ENCODE results near the gene SLC25A19. TPM values are rescaled to one million over a fixed set of nuclear protein-coding genes. Genes with fewer than 3 reads are reported as not detected.
A peak's percentile ranks its signal among the peaks of the same experiment; 100 is the strongest.

The SLC25A19 gene
- total and polyA plus RNA-seq, 2 donors from 2014 or later, result 11.2 to 15.3 TPM

GRCh38 chr17:75228847-75229246, 60.4 kb downstream of the SLC25A19 start:
- DNase-seq (no peak), FAIRE-seq (no peak)
- no peak overlapping the region for H3K9ac ChIP-seq (ENCODE audit: low read length in 3 of 3)

GRCh38 chr17:75228305-75228704, 60.9 kb downstream of the SLC25A19 start:
- TF ChIP-seq, protein P1, sequence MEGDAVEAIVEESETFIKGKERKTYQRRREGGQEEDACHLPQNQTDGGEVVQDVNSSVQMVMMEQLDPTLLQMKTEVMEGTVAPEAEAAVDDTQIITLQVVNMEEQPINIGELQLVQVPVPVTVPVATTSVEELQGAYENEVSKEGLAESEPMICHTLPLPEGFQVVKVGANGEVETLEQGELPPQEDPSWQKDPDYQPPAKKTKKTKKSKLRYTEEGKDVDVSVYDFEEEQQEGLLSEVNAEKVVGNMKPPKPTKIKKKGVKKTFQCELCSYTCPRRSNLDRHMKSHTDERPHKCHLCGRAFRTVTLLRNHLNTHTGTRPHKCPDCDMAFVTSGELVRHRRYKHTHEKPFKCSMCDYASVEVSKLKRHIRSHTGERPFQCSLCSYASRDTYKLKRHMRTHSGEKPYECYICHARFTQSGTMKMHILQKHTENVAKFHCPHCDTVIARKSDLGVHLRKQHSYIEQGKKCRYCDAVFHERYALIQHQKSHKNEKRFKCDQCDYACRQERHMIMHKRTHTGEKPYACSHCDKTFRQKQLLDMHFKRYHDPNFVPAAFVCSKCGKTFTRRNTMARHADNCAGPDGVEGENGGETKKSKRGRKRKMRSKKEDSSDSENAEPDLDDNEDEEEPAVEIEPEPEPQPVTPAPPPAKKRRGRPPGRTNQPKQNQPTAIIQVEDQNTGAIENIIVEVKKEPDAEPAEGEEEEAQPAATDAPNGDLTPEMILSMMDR (IDR thresholded peaks at IDR 0.05; ENCODE audit: borderline replicate concordance, extremely low read depth, insufficient read depth), result no peak
- Histone ChIP-seq H3K27ac (ENCODE audit: low read depth in 2 of 2, low read length in 2 of 2) (no peak overlapping the region), H3K9me3 (ENCODE audit: control insufficient read depth in 2 of 3, insufficient read depth in 1 of 3, low read length in 3 of 3) (no peaks in the 10 kb centered on the region), H3K27me3 (ENCODE audit: control insufficient read depth, insufficient read depth, low read length) (no peaks in the 10 kb centered on the region), H3K4me3 (ENCODE audit: low read length in 3 of 3) (no peak overlapping the region), H3K4me1 (ENCODE audit: control insufficient read depth in 2 of 3, insufficient read depth in 2 of 3, low read depth in 1 of 3, low read length in 3 of 3) (peaks cover 0 to 2% (median 0%) of the 10 kb centered on the region in 3 donors), H3K36me3 (ENCODE audit: control insufficient read depth in 2 of 3, insufficient read depth in 3 of 3, low read length in 3 of 3) (peaks cover 5 to 59% (median 28%) of the 10 kb centered on the region in 3 donors), H3K9ac (ENCODE audit: low read length in 3 of 3) (no peak overlapping the region)
- intact Hi-C loops (cut with DNase I), result no loop called here
- DNase-seq (peak in 1 of 5 donors; percentile 11), FAIRE-seq (no peak)

More at GRCh38 chr17:75228847-75229246, 60.4 kb downstream of the SLC25A19 start:
- H3K4me3 ChIP-seq (ENCODE audit: low read length in 3 of 3), result no peak overlapping the region
- no peaks in the 10 kb centered on the region for H3K9me3 ChIP-seq (ENCODE audit: control insufficient read depth in 2 of 3, insufficient read depth in 1 of 3, low read length in 3 of 3)
- H3K27me3 ChIP-seq (ENCODE audit: control insufficient read depth, insufficient read depth, low read length), result no peaks in the 10 kb centered on the region
- TF ChIP-seq, protein P1 (IDR thresholded peaks at IDR 0.05; ENCODE audit: borderline replicate concordance, extremely low read depth, insufficient read depth), result no peak
- H3K4me1 ChIP-seq (ENCODE audit: control insufficient read depth in 2 of 3, insufficient read depth in 2 of 3, low read depth in 1 of 3, low read length in 3 of 3), result peaks cover 0 to 2% (median 0%) of the 10 kb centered on the region in 3 donors
- no peak overlapping the region for H3K27ac ChIP-seq (ENCODE audit: low read depth in 2 of 2, low read length in 2 of 2)
- intact Hi-C loops (cut with DNase I), result no loop called here
- H3K36me3 ChIP-seq (ENCODE audit: control insufficient read depth in 2 of 3, insufficient read depth in 3 of 3, low read length in 3 of 3), result peaks cover 5 to 59% (median 28%) of the 10 kb centered on the region in 3 donors

- Histone ChIP-seq H3K4me3 (ENCODE audit: low read length in 3 of 3) (no peak overlapping the region), H3K36me3 (ENCODE audit: control insufficient read depth in 2 of 3, insufficient read depth in 3 of 3, low read length in 3 of 3) (peaks cover 5 to 55% (median 26%) of the 10 kb centered on the region in 3 donors), H3K9ac (ENCODE audit: low read length in 3 of 3) (no peak overlapping the region), H3K27ac (ENCODE audit: low read depth in 2 of 2, low read length in 2 of 2) (no peak overlapping the region), H3K9me3 (ENCODE audit: control insufficient read depth in 2 of 3, insufficient read depth in 1 of 3, low read length in 3 of 3) (no peaks in the 10 kb centered on the region), H3K27me3 (ENCODE audit: control insufficient read depth, insufficient read depth, low read length) (no peaks in the 10 kb centered on the region), H3K4me1 (ENCODE audit: control insufficient read depth in 2 of 3, insufficient read depth in 2 of 3, low read depth in 1 of 3, low read length in 3 of 3) (peaks cover 0 to 2% (median 0%) of the 10 kb centered on the region in 3 donors)
- TF ChIP-seq, protein P1 (IDR thresholded peaks at IDR 0.05; ENCODE audit: borderline replicate concordance, extremely low read depth, insufficient read depth), result no peak
- DNase-seq, result no peak
- intact Hi-C loops (cut with DNase I), result no loop called here
- no peak for FAIRE-seq
These were observed 61.5 kb downstream of the SLC25A19 start for GRCh38 chr17:75227729-75228128.

DNA sequence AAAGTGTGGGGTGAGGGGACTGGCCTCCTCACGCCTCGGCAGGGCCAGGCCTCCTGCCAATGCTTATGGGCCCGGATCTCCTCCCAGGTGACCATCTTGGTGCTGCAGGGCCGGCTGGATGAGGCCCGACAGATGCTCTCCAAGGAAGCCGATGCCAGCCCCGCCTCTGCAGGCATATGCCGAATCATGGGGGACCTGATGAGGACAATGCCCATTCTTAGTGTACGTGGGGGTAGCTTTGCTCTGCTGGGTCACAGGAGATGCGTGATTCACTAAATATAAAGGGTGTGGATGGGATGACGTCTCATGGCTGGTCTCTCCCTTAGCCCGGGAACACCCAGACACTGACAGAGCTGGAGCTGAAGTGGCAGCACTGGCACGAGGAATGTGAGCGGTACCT, 64.2 kb downstream of the SLC25A19 start:
- no peaks in the 10 kb centered on the region for H3K27me3 ChIP-seq (ENCODE audit: control insufficient read depth, insufficient read depth, low read length)
- no peak overlapping the region for H3K4me3 ChIP-seq (ENCODE audit: low read length in 3 of 3)
- no peak overlapping the region for H3K27ac ChIP-seq (ENCODE audit: low read depth in 2 of 2, low read length in 2 of 2)
- H3K9ac ChIP-seq (ENCODE audit: low read length in 3 of 3), result no peak overlapping the region
- FAIRE-seq (no peak), DNase-seq (no peak)
- intact Hi-C loops (cut with DNase I), result no loop called here
- TF ChIP-seq, protein P1 (IDR thresholded peaks at IDR 0.05; ENCODE audit: borderline replicate concordance, extremely low read depth, insufficient read depth), result no peak
- peaks cover 0 to 2% (median 0%) of the 10 kb centered on the region in 3 donors for H3K4me1 ChIP-seq (ENCODE audit: control insufficient read depth in 2 of 3, insufficient read depth in 2 of 3, low read depth in 1 of 3, low read length in 3 of 3)
- no peaks in the 10 kb centered on the region for H3K9me3 ChIP-seq (ENCODE audit: control insufficient read depth in 2 of 3, insufficient read depth in 1 of 3, low read length in 3 of 3)
- peaks cover 2 to 44% (median 15%) of the 10 kb centered on the region in 3 donors for H3K36me3 ChIP-seq (ENCODE audit: control insufficient read depth in 2 of 3, insufficient read depth in 3 of 3, low read length in 3 of 3)

Measured in kidney (tissue), 14 donors.